ENCODE measurements around the gene DHDDS. TPM values are rescaled to one million over a fixed set of nuclear protein-coding genes. Genes with fewer than 3 reads are reported as not detected.

The DHDDS gene
- total and polyA plus RNA-seq, 2 of the 13 experiments (the other 11 are each of a cell fraction or from before 2014, with no cell fraction given), result 18.9 to 28.3 TPM

- TF ChIP-seq ZNF281 (CRISPR knock-in tag; IDR thresholded peaks at IDR 0.05; ENCODE audit: borderline replicate concordance) (peak; percentile 68), FOXC1 (CRISPR knock-in tag; IDR thresholded peaks at IDR 0.05; ENCODE audit: borderline replicate concordance) (peak; percentile 95), ZBTB38 (CRISPR knock-in tag; IDR thresholded peaks at IDR 0.05) (peak; percentile 96), KMT2A (CRISPR knock-in tag; IDR thresholded peaks at IDR 0.05) (peak; percentile 89), JUNB (CRISPR knock-in tag; IDR thresholded peaks at IDR 0.05; ENCODE audit: borderline replicate concordance) (no peak), REXO4 (CRISPR knock-in tag; IDR thresholded peaks at IDR 0.05; ENCODE audit: borderline replicate concordance) (peak; percentile 84), ZFP90 (CRISPR knock-in tag; IDR thresholded peaks at IDR 0.05; ENCODE audit: borderline replicate concordance) (peak; percentile 95; the same call in 1 of the 2 replicates), TRIM22 (IDR thresholded peaks at IDR 0.05) (no peak), REST (IDR thresholded peaks at IDR 0.05; ENCODE audit: borderline replicate concordance in 1 of 2, low read depth in 1 of 2, low read length in 2 of 2) (no peak; a peak in 1 of 4 replicates), JDP2 (CRISPR knock-in tag; IDR thresholded peaks at IDR 0.05; ENCODE audit: borderline replicate concordance) (peak; percentile 73; the same call in 1 of the 2 replicates), MED8 (CRISPR knock-in tag; IDR thresholded peaks at IDR 0.05; ENCODE audit: insufficient replicate concordance) (peak; percentile 93), ZNF883 (CRISPR knock-in tag; IDR thresholded peaks at IDR 0.05; ENCODE audit: not compliant biosample characterization) (peak; percentile 99), CBX1 (IDR thresholded peaks at IDR 0.05; ENCODE audit: low read depth) (peak; percentile 75), TCF12 (IDR thresholded peaks at IDR 0.05) (no peak), TCF12 (CRISPR knock-in tag; IDR thresholded peaks at IDR 0.05) (no peak), SNRNP70 (IDR thresholded peaks at IDR 0.05; ENCODE audit: low read depth, low read length) (no peak), SNAI1 (CRISPR knock-in tag; IDR thresholded peaks at IDR 0.05; ENCODE audit: borderline replicate concordance) (peak; percentile 78; the same call in 1 of the 2 replicates), ZNF121 (CRISPR knock-in tag; IDR thresholded peaks at IDR 0.05) (peak; percentile 63), KLF9 (CRISPR knock-in tag; IDR thresholded peaks at IDR 0.05; ENCODE audit: low read depth) (peak; percentile 97), ZNF317 (CRISPR knock-in tag; IDR thresholded peaks at IDR 0.05) (peak; percentile 88; the same call in 1 of the 2 replicates), KLF12 (CRISPR knock-in tag; IDR thresholded peaks at IDR 0.05; ENCODE audit: borderline replicate concordance) (peak; percentile 96)
Measured at GRCh38 chr1:26431979-26432695, at the start of gene DHDDS (continued).
